Chondrocyte (in vitro differentiated cells): ENCODE results near the gene DDX41. TPM values are rescaled to one million over a fixed set of nuclear protein-coding genes. Genes with fewer than 3 reads are reported as not detected.
"Not testable (repeated sequence)": the region's sequence is repeated elsewhere in the genome, so short reads cannot be mapped to it uniquely, and the experiment has no call there.

Experiments used
- DNase-seq: peaks from one replicate; pipeline ENCODE4 v3.0.0; 2021; ENCODE audit warnings: mixed read lengths, low spot score
- H3K27ac Mint-ChIP-seq: one replicate; pipeline ENCODE4 v1.8.0; 2021; ENCODE audit warnings: mild to moderate bottlenecking, moderate library complexity, mixed read lengths; ENCODE audit not compliant: unreplicated experiment
- H3K27me3 Mint-ChIP-seq: 2 replicates; pipeline ENCODE4 v1.8.0; 2021; ENCODE audit warnings: low read depth, mixed read lengths
- H3K36me3 Mint-ChIP-seq: 2 replicates; pipeline ENCODE4 v1.8.0; 2021; ENCODE audit warnings: low read depth, mixed read lengths
- H3K4me1 Mint-ChIP-seq: 2 replicates; pipeline ENCODE4 v1.8.0; 2021; ENCODE audit warnings: low read depth, mild to moderate bottlenecking, mixed read lengths
- H3K4me3 Mint-ChIP-seq: one replicate; pipeline ENCODE4 v1.8.0; 2021; ENCODE audit warnings: mild to moderate bottlenecking, moderate library complexity, mixed read lengths; ENCODE audit not compliant: unreplicated experiment
- H3K9me3 Mint-ChIP-seq: 2 replicates; pipeline ENCODE4 v1.8.0; 2021; ENCODE audit warnings: low read depth, mixed read lengths
- long read RNA-seq: library from polyadenylated mRNA; stranded (forward); transcript quantifications from one replicate; pipeline ENCODE4 v2.0.0, GENCODE V29; 2021
- total RNA-seq: library from RNA; stranded (reverse); gene quantifications from 3 replicates; pipeline ENCODE4 v1.2.1, GENCODE V29; 2021
- TF ChIP-seq, protein P1 (sequence below): fragments of 200-600 bp; sonication (generic); IDR thresholded peaks from 2 replicates; pipeline ENCODE4 v1.5.0; 2021; ENCODE audit warnings: antibody characterized with exemption, mild to moderate bottlenecking, moderate library complexity

Gene DDX41
- total RNA-seq, result 77.2 to 79.0 TPM (median 78.6 TPM) in 3 replicates
- long read RNA-seq, transcript DDX41-208 (17 exons, 2,607 nt), result major isoform, 52 of 119 reads
- long read RNA-seq, transcript DDX41-201 (16 exons, 2,137 nt), result minor isoform, 13 of 119 reads
- long read RNA-seq, partial matches to known transcripts, result 29 of 119 reads
- long read RNA-seq, other reads (novel, unspliced or antisense), result 24 of 119 reads

- no peak for DNase-seq
- Mint-ChIP-seq H3K27me3 (no peaks in the 10 kb centered on the region), H3K4me3 (peak within 1 kb of the TSS; percentile 90), H3K36me3 (peaks cover 29% of the 10 kb centered on the region), H3K27ac (peak within 1 kb of the TSS; percentile 92), H3K4me1 (peaks cover 40% of the 10 kb centered on the region), H3K9me3 (no peaks in the 10 kb centered on the region)
- TF ChIP-seq, protein P1, sequence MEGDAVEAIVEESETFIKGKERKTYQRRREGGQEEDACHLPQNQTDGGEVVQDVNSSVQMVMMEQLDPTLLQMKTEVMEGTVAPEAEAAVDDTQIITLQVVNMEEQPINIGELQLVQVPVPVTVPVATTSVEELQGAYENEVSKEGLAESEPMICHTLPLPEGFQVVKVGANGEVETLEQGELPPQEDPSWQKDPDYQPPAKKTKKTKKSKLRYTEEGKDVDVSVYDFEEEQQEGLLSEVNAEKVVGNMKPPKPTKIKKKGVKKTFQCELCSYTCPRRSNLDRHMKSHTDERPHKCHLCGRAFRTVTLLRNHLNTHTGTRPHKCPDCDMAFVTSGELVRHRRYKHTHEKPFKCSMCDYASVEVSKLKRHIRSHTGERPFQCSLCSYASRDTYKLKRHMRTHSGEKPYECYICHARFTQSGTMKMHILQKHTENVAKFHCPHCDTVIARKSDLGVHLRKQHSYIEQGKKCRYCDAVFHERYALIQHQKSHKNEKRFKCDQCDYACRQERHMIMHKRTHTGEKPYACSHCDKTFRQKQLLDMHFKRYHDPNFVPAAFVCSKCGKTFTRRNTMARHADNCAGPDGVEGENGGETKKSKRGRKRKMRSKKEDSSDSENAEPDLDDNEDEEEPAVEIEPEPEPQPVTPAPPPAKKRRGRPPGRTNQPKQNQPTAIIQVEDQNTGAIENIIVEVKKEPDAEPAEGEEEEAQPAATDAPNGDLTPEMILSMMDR, result peak; percentile 26
Measured at GRCh38 chr5:177516601-177517568, at the start of gene DDX41. Gene DDX41 (minus strand): TSS chr5:177516961. CDS start chr5:177516945, 16 bp downstream.

DNA sequence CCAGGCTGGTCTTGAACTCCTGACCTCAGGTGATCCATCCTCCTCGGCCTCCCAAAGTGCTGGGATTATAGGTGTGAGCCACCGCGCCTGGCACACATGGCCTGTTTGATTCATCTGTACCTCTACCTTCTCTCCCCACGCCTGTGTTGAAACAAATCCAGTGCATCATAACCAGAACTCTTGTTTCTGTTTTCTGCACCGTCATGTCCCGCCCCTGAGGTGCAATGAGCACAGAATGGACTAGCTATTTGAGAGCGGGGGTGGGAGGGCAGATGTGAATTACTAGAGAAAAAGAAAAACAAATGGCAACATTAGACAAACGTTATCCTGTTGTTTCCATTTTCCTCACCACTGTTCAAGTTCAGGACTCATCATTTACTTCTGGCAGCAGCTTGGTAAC lies 48.3 kb upstream of the DDX41 start:
- Mint-ChIP-seq H3K36me3 (no peaks in the 10 kb centered on the region), H3K27ac (no peak overlapping the region), H3K27me3 (peaks cover 15% of the 10 kb centered on the region), H3K9me3 (no peaks in the 10 kb centered on the region), H3K4me3 (no peak overlapping the region), H3K4me1 (peaks cover 7% of the 10 kb centered on the region)
- DNase-seq, result no peak
- TF ChIP-seq, protein P1, result no peak

- not testable (repeated sequence) for H3K27ac Mint-ChIP-seq, DNase-seq, H3K9me3 Mint-ChIP-seq, H3K4me3 Mint-ChIP-seq, H3K36me3 Mint-ChIP-seq, H3K27me3 Mint-ChIP-seq
- peaks cover 16% of the 10 kb centered on the region for H3K4me1 Mint-ChIP-seq
Measured at GRCh38 chr5:177559446-177559941, 42.7 kb upstream of the DDX41 start.

DNA sequence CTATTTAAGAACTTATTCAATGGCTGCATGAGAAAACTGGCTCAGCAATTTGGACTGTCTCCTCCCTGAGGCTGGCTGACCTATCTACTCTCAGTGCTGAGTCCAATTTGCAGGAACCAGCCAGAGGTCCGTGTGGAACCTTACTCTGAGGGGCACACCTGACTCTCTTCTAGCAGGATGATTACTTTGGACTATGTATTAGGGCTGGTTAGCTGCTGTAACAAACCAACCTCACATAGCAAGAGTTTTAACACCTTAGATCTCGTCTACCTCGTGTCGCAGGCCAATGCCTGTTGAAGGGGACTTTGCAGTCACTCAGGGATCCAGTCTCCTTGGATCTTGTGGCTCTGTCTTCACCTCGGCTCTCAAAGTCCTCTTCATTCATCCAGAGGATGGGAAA lies 41.0 kb upstream of the DDX41 start:
- Mint-ChIP-seq H3K27me3 (no peaks in the 10 kb centered on the region), H3K4me1 (peaks cover 25% of the 10 kb centered on the region), H3K36me3 (peaks cover under 1% of the 10 kb centered on the region), H3K4me3 (no peak overlapping the region), H3K27ac (no peak overlapping the region), H3K9me3 (no peaks in the 10 kb centered on the region)
- TF ChIP-seq, protein P1, result no peak
- no peak for DNase-seq

GRCh38 chr5:177557041-177557647 lies 40.4 kb upstream of the DDX41 start:
- TF ChIP-seq, protein P1, result no peak
- Mint-ChIP-seq H3K9me3 (no peaks in the 10 kb centered on the region), H3K36me3 (peaks cover 2% of the 10 kb centered on the region), H3K27ac (no peak overlapping the region), H3K4me1 (peaks cover 31% of the 10 kb centered on the region), H3K4me3 (no peak overlapping the region), H3K27me3 (no peaks in the 10 kb centered on the region)
- DNase-seq, result no peak
